Endothelial cell (in vitro differentiated cells): Measurements from ENCODE around the gene SNAI3. TPM values are rescaled to one million over a fixed set of nuclear protein-coding genes. Genes with fewer than 3 reads are reported as not detected.

Experiments
- DNase-seq: peaks from one replicate; pipeline ENCODE4 v3.0.0; 2021; ENCODE audit warnings: low spot score
- H3K27ac Mint-ChIP-seq: one replicate; pipeline ENCODE4 v1.8.0; 2021; ENCODE audit warnings: mixed read lengths, inconsistent platforms; ENCODE audit not compliant: unreplicated experiment
- H3K27me3 Mint-ChIP-seq: one replicate; pipeline ENCODE4 v1.8.0; 2021; ENCODE audit warnings: mild to moderate bottlenecking, moderate library complexity, mixed read lengths, inconsistent platforms; ENCODE audit not compliant: unreplicated experiment
- H3K36me3 Mint-ChIP-seq: one replicate; pipeline ENCODE4 v1.8.0; 2021; ENCODE audit warnings: mild to moderate bottlenecking, low read depth, mixed read lengths, inconsistent platforms; ENCODE audit not compliant: unreplicated experiment
- H3K4me1 Mint-ChIP-seq: one replicate; pipeline ENCODE4 v1.8.0; 2021; ENCODE audit warnings: mild to moderate bottlenecking, mixed read lengths, inconsistent platforms; ENCODE audit not compliant: unreplicated experiment
- H3K4me3 Mint-ChIP-seq: one replicate; pipeline ENCODE4 v1.8.0; 2021; ENCODE audit warnings: mild to moderate bottlenecking, mixed read lengths, inconsistent platforms; ENCODE audit not compliant: unreplicated experiment
- H3K9me3 Mint-ChIP-seq: one replicate; pipeline ENCODE4 v1.8.0; 2021; ENCODE audit warnings: mixed read lengths, inconsistent platforms; ENCODE audit not compliant: unreplicated experiment
- CTCF ChIP-seq: fragments of 200-600 bp; sonication (generic); IDR thresholded peaks from one replicate; pipeline ENCODE4 v1.5.0; 2021; ENCODE audit warnings: antibody characterized with exemption; ENCODE audit not compliant: unreplicated experiment
- total RNA-seq: library from RNA; stranded (reverse); fragmentation: NEBNext Ultra II Directional; extraction: Animal tissue kit (Norgen Biotek cat#: 25700); gene quantifications from one replicate; pipeline ENCODE4 v1.2.1, GENCODE V29; 2021; ENCODE audit not compliant: unreplicated experiment

The SNAI3 gene
- total RNA-seq, 1 donor from 2014 or later: 2.6 TPM

GRCh38 chr16:88662843-88663606 is 23.3 kb downstream of the SNAI3 start, which contains the start of gene MVD:
MVD (minus strand) TSS chr16:88663091; CDS start chr16:88663080, 11 bp downstream.
- Mint-ChIP-seq H3K27me3 (peaks cover 7% of the 10 kb centered on the region), H3K9me3 (no peaks in the 10 kb centered on the region), H3K27ac (peak within 1 kb of the TSS; percentile 64), H3K4me3 (peak within 1 kb of the TSS; percentile 98), H3K36me3 (peaks cover 8% of the 10 kb centered on the region), H3K4me1 (peaks cover 19% of the 10 kb centered on the region)
- peak; percentile 96 for DNase-seq
- TF ChIP-seq CTCF: no peak

- Mint-ChIP-seq H3K4me1 (peaks cover 17% of the 10 kb centered on the region), H3K27ac (peak overlapping the region; percentile 64), H3K4me3 (peak overlapping the region; percentile 96), H3K27me3 (peaks cover 7% of the 10 kb centered on the region), H3K36me3 (peaks cover 5% of the 10 kb centered on the region), H3K9me3 (no peaks in the 10 kb centered on the region)
- TF ChIP-seq CTCF: no peak
- DNase-seq: no peak
Observed at GRCh38 chr16:88662222-88662842, 24.0 kb downstream of the SNAI3 start.

- Mint-ChIP-seq H3K36me3 (peaks cover 5% of the 10 kb centered on the region), H3K27ac (no peak overlapping the region), H3K4me1 (peaks cover 15% of the 10 kb centered on the region), H3K9me3 (no peaks in the 10 kb centered on the region), H3K4me3 (peak overlapping the region; percentile 96), H3K27me3 (peaks cover 7% of the 10 kb centered on the region)
- DNase-seq: no peak
- no peak for TF ChIP-seq CTCF
Observed at GRCh38 chr16:88661468-88661867, 24.8 kb downstream of the SNAI3 start.

- Mint-ChIP-seq H3K27me3 (peaks cover 2% of the 10 kb centered on the region), H3K4me3 (no peak overlapping the region), H3K4me1 (peaks cover 12% of the 10 kb centered on the region), H3K27ac (no peak overlapping the region), H3K36me3 (peaks cover 5% of the 10 kb centered on the region), H3K9me3 (no peaks in the 10 kb centered on the region)
- DNase-seq: no peak
- TF ChIP-seq CTCF: no peak
Observed at GRCh38 chr16:88659160-88659559, 27.1 kb downstream of the SNAI3 start.

DNA sequence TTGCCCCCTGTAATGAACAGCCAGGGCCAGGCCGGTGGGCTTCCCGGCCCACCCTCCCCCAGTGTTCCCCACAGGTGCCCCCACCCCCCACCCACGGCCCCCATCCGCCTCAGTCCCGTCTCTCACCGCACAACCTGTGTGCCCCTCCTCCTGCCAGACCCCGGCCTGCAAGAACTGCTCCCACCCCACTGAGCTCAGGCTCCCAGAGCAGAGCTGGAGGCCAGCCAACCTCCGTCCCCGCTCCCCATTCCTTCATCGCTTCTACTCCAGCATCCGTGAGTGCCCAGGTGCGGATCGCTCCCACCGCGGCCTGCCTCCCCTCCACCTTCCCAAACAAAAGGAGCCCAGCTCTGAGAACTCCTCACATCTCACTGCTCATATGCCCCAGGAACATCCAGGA is 27.6 kb downstream of the SNAI3 start:
- peaks cover 10% of the 10 kb centered on the region for H3K4me1 Mint-ChIP-seq
- H3K4me3 Mint-ChIP-seq: no peak overlapping the region
- no peak overlapping the region for H3K27ac Mint-ChIP-seq

More for the DNA sequence above, 27.6 kb downstream of the SNAI3 start:
- Mint-ChIP-seq H3K27me3 (peaks cover 2% of the 10 kb centered on the region), H3K36me3 (peaks cover 5% of the 10 kb centered on the region), H3K9me3 (no peaks in the 10 kb centered on the region)
- DNase-seq: no peak
- no peak for TF ChIP-seq CTCF
